ENCODE results near the gene SOX18. TPM values are rescaled to one million over a fixed set of nuclear protein-coding genes. Genes with fewer than 3 reads are reported as not detected.

SOX18 gene
- total RNA-seq, 4 donors from 2014 or later: 7.5 to 16.9 (median 10.6) TPM

GRCh38 chr20:64049878-64050260 lies 430 bp upstream of the SOX18 start:
- WGBS, 2 donors: 40 to 57% methylated on average over 2 to 6 of the region's 16 CpGs
- intact Hi-C loops (cut with DNase I): no loop called here
- H3K4me1 ChIP-seq: peaks cover 3 to 10% of the 10 kb centered on the region in 2 donors
- no peak for DNase-seq
- TF ChIP-seq, protein P1, sequence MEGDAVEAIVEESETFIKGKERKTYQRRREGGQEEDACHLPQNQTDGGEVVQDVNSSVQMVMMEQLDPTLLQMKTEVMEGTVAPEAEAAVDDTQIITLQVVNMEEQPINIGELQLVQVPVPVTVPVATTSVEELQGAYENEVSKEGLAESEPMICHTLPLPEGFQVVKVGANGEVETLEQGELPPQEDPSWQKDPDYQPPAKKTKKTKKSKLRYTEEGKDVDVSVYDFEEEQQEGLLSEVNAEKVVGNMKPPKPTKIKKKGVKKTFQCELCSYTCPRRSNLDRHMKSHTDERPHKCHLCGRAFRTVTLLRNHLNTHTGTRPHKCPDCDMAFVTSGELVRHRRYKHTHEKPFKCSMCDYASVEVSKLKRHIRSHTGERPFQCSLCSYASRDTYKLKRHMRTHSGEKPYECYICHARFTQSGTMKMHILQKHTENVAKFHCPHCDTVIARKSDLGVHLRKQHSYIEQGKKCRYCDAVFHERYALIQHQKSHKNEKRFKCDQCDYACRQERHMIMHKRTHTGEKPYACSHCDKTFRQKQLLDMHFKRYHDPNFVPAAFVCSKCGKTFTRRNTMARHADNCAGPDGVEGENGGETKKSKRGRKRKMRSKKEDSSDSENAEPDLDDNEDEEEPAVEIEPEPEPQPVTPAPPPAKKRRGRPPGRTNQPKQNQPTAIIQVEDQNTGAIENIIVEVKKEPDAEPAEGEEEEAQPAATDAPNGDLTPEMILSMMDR (IDR thresholded peaks at IDR 0.05): no peak
- TF ChIP-seq POLR2A (IDR thresholded peaks at IDR 0.05): no peak
- peak overlapping the region; percentile 62 to 70 (median 68) for H3K27ac ChIP-seq
- peaks cover 4% of the 10 kb centered on the region for H3K27me3 ChIP-seq
- no peaks in the 10 kb centered on the region for H3K9me3 ChIP-seq
- H3K4me3 ChIP-seq (replicated peaks in 1 of 3): peak overlapping the region in 1 of 3 donors; percentile 23
- H3K36me3 ChIP-seq: peaks cover 4% of the 10 kb centered on the region in 2 donors

GRCh38 chr20:64048402-64049044 lies 916 bp downstream of the SOX18 start:
- intact Hi-C loops (cut with DNase I): no loop called here
- no peak overlapping the region for H3K27ac ChIP-seq
- TF ChIP-seq, protein P1 (IDR thresholded peaks at IDR 0.05): no peak
- no peak for TF ChIP-seq POLR2A (IDR thresholded peaks at IDR 0.05)
- no peaks in the 10 kb centered on the region for H3K9me3 ChIP-seq
- H3K4me3 ChIP-seq (replicated peaks in 1 of 3): peak overlapping the region in 1 of 3 donors; percentile 26
- peaks cover 3 to 10% of the 10 kb centered on the region in 2 donors for H3K4me1 ChIP-seq
- 1% methylated on average over 22 of the region's 101 CpGs; no CpG with 5 or more reads in 1 of the 2 donors for WGBS, 2 donors
- peaks cover 4% of the 10 kb centered on the region in 2 donors for H3K36me3 ChIP-seq
- peaks cover 4% of the 10 kb centered on the region for H3K27me3 ChIP-seq
- no peak for DNase-seq

GRCh38 chr20:64047968-64048401 lies 1.5 kb downstream of the SOX18 start:
- intact Hi-C loops (cut with DNase I): no loop called here
- 31 to 40% methylated on average over 3 to 10 of the region's 49 CpGs for WGBS, 2 donors
- Histone ChIP-seq H3K4me1 (peaks cover 3 to 10% of the 10 kb centered on the region in 2 donors), H3K36me3 (peaks cover 4% of the 10 kb centered on the region in 2 donors), H3K9me3 (no peaks in the 10 kb centered on the region), H3K4me3 (replicated peaks in 1 of 3) (peak overlapping the region in 1 of 3 donors; percentile 26), H3K27ac (no peak overlapping the region), H3K27me3 (peaks cover 4% of the 10 kb centered on the region)
- DNase-seq: no peak
- TF ChIP-seq, protein P1 (IDR thresholded peaks at IDR 0.05): no peak
- no peak for TF ChIP-seq POLR2A (IDR thresholded peaks at IDR 0.05)

DNA sequence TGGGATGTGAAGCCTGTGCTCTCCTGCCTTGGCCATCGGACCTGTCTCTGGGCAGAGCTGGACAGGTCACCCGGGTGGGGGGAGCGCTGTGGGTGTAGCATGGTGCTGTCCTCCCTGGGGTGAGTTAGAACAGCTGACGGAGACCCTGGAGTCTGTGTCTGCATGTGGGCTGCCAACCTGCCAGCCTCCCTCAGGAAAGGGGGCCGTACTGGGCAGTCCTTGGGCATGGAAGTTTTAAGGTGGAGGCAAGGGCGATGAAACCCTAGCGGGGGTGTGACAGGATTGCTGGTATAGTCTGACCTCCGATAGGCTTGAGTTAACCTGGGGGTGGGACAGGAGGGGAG lies 2.4 kb downstream of the SOX18 start:
- Histone ChIP-seq H3K4me1 (peaks cover 3 to 16% of the 10 kb centered on the region in 2 donors), H3K27me3 (peaks cover 4% of the 10 kb centered on the region), H3K36me3 (peaks cover 4% of the 10 kb centered on the region in 2 donors), H3K27ac (no peak overlapping the region), H3K4me3 (replicated peaks in 1 of 3) (peak overlapping the region in 1 of 3 donors; percentile 26), H3K9me3 (no peaks in the 10 kb centered on the region)
- TF ChIP-seq POLR2A (IDR thresholded peaks at IDR 0.05): no peak
- TF ChIP-seq, protein P1 (IDR thresholded peaks at IDR 0.05): no peak
- 60 to 74% methylated on average over 8 of the region's 8 CpGs for WGBS, 2 donors
- no peak for DNase-seq
- intact Hi-C loops (cut with DNase I): no loop called here

DNA sequence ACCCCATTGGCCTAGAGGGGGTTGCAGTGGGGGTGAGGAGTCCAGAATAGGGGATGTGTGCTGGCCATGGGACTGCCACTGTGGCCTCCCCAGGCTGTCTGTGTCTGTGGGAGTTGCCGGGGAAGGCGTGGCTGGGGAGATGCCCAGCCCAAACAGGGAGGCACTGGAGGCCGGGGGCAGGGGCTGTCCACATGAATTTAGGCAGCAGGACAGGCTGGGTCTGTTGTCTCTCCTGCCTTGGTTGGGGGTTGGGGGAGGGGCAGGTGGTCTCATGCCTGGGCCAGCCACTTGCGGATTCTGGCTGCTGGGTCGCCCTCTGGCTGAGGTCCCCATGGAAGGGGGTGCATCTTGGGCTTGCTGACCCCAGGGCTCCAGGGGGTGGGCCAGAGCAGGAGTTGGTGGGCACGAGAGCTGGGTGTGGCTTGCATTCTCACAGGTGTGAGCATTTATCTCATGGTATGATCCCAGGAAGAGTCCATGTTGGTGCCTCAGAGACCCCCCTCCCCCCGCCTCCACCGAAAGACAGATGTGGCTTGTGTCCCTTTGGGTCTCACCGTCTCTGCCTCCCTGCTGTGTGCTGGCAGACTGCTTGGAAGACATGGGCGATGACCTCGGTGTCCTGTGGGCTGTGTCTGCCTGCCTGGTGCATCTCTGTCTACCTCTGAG lies 4.0 kb downstream of the SOX18 start:
- TF ChIP-seq, protein P1 (IDR thresholded peaks at IDR 0.05): no peak
- no peak for TF ChIP-seq POLR2A (IDR thresholded peaks at IDR 0.05)
- WGBS, 2 donors: 54 to 66% methylated on average over 7 to 8 of the region's 11 CpGs
- H3K27me3 ChIP-seq: peaks cover 4% of the 10 kb centered on the region
- intact Hi-C loops (cut with DNase I): no loop called here
- H3K4me3 ChIP-seq (replicated peaks in 1 of 3): no peak overlapping the region
- H3K9me3 ChIP-seq: no peaks in the 10 kb centered on the region
- peaks cover 4% of the 10 kb centered on the region in 2 donors for H3K36me3 ChIP-seq
- peak overlapping the region in 1 of 3 donors; percentile 24 for H3K27ac ChIP-seq
- DNase-seq: no peak
- peaks cover 3 to 29% of the 10 kb centered on the region in 2 donors for H3K4me1 ChIP-seq

Measured in thyroid gland (tissue), 4 donors.